GM21526 (cell line): ENCODE data around the gene WWC1.
"Not testable (repeated sequence)": the region's sequence is repeated elsewhere in the genome, so short reads cannot be mapped to it uniquely, and the experiment has no call there.

Source experiments
- ATAC-seq: cut with Tn5 transposase; IDR thresholded peaks from one replicate; pipeline ENCODE4 v1.9.1; 2021; ENCODE audit warnings: moderate library complexity; ENCODE audit not compliant: unreplicated experiment, low FRiP score

The WWC1 gene

DNA sequence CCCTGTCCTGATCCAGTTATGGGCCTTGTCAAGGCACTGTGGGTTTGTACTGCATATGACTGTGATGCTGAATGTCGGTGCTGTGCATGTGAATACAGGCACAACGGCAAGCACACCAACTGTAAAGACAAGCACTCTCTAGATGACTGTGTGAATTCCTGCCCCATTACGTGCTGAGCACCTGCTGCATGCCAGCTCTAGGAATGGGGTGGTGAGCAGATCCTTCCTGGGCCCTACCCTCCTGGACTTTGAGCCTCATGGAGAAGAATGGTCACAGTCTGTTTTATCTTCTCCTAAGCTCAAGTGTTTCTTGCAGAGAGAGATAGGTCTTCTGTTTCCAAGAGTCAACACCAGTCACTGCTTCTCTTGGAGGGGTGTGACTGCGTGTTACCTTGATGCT lies 138.9 kb downstream of the WWC1 start:
- no peak for ATAC-seq

DNA sequence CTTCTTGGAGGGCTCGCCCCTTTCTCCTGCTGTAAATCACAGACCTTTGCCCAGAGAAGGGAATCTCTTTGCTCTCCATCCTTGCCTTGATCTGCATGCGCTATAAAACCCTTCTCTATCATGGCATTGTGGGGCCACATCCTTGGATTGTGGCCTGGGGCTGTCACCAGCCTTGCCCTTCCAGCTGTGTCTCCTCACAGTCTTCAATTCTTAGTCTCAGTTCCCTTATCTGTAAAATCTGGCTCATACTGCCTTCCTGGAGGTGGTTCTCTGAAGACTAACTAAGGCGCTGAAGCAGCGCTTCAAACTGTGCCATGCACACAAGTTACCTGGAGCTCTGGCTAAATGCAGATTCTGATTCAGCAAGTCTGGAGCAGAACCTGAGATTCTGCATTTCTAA lies 141.5 kb downstream of the WWC1 start:
- no peak for ATAC-seq

DNA sequence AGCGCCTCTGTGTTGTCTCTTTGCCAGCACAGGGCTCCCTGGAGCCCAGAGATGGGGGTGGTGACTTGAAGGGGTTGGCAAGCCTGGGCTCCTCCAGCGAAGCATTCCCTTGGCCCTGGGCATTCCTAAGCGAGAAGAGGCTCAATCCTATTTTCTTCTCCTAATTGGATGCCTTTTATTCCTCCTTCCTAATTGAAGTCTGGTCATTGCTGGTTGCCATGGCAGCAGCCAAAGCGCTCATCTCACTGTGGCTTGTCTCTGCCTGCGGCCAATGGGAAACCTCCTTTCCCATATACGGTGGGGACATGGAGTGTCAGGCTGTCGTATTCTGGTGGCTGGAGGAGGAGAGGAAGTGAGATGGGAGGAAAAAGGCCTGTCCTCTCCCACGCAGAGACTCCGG lies 142.6 kb downstream of the WWC1 start:
- ATAC-seq: no peak

DNA sequence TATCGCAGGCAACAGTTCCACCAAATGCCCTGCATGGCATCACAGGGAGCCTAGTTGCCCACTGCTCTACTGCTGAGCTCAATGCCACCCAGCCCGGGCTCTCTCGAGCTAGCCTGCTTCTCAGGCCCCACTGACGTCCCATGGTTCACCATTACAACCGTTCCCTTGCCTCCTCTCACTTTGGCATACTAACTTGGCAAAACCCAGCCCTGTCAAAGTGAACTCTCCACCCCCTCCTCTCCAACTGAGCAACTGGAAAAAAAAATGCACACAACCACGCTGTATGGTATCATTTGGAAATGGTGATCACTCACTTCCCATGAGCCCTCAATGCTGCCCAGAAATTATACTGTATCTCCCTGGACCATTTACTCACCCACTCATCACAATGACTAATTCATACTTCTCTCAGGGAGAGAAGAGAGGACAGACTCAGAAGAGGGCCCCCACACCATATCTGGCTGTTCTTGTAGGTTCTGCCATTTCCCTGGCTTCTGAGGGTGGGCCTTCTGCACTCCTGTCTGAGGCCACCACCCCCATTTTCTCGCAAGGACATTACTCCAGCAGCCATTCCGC lies 143.4 kb downstream of the WWC1 start:
- no peak for ATAC-seq

DNA sequence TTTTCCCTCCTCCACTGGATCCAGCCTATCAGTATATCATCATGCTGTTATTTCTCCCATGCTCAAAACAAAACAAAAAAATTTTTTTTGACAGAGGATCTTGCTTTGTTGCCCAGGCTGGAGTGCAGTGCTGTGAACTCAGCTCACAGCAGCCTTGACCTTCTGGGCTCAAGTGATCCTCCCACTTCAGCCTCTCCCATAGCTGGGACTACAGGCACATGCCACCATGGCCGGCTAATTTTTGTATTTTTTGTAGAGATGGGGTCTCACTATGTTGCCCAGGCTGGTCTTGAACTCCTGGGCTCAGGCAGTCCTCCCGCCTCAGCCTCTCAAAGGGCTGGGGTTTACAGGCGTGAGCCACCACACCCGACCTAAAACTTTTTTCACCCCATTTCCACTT lies 143.9 kb downstream of the WWC1 start:
- not testable (repeated sequence) for ATAC-seq

DNA sequence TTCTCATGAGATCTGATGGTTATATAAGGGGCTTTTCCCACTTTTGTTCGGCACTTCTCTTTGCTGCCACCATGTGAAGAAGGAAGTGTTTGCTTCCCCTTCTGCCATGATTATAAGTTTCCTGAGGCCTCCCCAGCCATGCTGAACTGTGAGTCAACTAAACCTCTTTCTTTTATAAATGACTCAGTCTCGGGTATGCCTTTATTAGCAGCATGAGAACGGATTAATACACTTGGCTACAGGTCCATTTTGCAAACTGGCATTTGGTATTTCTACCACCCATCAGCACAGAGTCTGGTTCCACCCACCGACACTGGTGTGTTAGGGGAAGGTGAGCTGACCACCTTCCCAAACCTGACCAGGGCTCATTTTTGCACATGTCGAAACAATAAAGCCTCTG lies 146.9 kb downstream of the WWC1 start:
- ATAC-seq: no peak

DNA sequence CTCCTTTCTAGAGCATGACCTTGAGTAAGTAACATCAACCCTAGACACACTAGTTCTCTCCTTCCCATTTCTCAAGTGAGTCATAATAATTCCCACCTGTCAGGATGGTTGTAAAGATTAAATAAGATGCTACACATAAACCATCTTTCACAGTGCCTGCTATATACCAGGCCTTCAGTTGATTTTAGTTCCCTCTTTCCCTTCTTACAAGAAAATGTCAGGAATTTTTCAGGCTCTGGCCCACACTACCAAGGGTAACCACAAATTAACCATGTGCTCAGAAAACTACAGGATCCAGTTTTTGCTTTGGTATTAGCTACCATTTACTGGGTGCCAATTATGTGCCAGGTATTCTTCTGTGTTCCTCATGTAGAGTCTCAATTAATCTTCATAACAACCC lies 152.1 kb downstream of the WWC1 start:
- no peak for ATAC-seq

DNA sequence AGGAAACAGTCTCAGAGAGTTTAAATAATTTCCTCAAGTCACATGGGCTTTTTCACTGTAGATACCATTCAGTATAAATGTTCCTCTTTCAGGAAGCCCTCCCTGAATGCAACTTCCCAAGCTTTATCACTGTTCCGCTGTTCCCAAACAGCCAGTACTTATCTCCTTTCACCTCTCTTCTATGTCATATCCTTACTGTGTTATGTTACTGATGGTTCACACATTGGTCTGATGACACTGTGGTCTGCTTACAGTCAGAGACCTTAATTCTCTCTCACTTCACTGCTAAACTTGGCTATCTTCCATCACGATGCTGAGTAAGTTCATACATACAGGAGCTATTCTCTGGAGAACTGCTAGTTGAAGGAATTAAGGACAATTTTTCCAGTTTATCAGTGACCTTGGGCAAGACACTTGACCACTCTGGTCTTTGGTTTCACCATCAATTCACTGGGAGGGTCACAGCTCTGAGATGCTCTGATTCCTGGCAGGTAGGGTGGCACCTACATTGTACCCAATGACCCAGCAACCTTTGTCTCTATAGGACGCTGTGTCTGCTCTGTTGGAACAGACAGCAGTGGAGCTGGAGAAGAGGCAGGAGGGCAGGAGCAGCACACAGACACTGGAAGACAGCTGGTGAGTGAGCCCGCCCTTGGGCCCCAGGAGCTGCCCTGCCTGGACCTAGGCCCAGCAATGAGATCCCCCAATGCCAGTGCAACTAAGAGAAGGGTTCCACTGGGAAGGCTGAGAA lies 152.7 kb downstream of the WWC1 start:
- ATAC-seq: no peak

DNA sequence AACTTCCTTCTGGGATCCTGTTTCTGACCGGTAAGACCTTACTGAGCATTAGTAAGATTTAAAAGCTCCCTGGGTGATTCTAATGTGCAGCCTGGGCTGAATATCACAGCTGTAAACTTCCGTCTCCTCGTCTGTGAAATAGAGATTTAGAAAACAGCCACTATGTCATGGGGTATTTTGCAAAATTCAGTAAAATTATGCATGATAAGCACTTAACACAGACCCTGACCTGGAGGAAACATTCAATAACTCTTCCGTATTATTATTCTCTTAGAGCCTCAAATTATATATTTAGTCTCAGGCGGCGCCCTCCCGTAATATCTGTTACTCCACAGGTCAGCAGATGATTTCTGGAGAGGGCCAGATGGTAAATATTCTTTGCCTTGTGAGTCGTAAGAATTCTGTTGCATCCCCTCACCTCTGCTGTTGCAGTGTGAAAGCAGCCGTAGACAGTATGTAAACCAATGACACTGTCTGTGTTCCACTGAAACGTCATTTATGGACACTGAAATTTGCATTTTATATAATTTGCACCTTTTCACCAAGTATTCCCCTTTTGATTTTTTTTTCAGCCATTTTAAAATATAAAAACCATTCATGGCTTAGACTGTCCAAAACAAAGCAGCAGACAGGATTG lies 155.7 kb downstream of the WWC1 start:
- no peak for ATAC-seq

DNA sequence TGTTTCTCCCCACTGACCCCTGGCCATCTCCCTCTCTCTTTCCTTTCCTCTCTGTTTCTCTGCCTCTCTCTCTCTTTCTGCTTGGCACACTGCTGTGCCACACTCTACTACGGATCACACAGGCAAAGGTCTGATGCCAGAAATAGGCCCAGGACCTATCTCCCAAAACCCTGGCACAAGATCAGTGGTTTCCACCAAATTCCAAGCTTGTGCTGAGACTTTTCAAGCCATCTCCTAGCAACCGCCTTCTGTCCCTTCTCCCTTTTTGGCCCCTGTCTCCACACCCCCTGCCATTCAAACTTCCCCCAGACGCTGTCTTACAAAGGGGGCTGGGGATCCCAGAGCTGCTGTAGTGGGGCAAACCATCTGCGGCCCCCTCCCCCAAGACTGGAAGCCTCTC lies 156.4 kb downstream of the WWC1 start:
- no peak for ATAC-seq

DNA sequence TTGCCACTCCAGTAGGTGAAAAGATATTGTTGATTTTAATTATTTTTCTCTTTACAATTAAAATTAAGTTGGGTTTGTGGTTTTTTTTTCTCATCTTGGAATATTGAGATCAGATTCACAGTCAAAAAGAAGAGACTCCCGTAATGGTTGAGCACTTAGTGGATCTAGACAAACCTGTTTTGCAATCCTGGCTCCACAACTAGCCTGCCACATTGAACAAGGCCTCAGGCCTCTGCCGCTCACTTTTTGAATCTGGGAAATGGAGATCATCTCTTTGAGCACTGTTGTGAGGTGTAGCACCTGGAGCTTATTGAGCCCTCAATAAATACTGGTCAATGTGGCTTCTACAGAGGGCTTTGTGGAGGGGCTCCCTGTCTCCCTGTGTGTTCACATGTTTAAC lies 157.7 kb downstream of the WWC1 start:
- no peak for ATAC-seq

DNA sequence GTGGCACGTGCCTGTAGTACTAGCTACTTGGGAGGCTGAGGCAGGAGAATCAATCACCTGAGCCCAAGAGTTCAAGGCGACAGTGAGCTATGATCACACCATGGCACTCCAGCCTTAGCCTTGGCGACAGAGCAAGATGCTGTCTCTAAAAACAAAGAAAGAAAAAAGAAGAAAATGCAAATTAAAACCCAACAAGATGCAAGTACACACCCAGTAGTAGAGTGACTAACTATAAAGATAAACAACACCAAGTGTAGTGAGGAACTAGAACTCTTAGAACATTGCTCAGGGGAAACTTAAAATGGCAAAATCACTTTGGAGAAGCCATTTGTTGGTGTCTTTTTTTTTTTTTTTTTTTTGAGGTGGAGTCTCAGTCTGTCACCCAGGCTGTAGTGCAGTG lies 160.1 kb downstream of the WWC1 start:
- no peak for ATAC-seq

DNA sequence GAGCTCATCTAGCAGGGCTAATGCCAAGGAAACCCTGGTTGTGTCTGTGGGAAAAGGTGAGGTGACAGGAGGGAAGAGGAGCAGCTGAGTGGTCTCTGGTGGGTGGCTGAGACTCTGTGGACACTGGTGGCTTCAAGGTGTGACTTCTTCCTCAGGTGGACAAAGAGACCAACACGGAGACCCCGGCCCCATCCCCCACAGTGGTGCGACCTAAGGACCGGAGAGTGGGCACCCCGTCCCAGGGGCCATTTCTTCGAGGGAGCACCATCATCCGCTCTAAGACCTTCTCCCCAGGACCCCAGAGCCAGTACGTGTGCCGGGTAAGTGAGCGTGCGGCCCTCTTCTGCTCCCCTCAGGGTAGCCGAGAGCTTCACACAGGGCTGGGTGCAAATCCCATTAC lies 163.8 kb downstream of the WWC1 start:
- no peak for ATAC-seq

DNA sequence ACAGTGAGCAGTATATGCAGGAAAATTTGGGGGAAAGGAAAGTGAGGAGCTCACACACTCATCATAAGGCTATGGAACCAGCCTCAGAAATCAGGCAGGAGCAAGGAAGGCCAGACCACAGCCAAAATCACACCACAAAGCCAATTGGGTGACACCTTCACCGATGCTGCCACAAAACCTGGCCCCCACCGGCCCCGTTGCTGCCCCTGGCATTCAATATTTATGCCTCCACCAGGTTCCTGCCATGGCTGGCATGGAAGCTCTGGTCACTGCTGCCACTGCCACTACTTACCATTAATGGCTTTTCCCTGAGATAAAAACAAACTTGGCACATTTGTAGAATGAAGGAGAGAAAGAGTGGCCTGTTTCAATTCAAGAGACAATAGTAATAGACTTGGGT lies 166.1 kb downstream of the WWC1 start:
- no peak for ATAC-seq

DNA sequence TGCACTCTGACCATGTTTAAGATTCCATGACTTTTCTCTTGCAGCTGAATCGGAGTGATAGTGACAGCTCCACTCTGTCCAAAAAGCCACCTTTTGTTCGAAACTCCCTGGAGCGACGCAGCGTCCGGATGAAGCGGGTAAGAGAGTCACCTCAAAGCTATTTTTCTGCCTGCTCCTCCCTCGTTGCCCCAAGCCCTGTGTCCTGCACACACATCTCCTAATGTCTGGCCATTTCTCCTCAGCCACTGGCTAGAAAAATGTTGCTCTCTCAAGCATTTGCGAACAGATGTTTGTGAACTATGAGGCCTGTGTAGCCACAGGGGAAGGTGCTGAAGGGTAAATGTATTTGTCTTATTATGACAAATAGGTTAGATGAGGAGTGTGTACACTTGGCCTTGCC lies 169.2 kb downstream of the WWC1 start:
- ATAC-seq: no peak

DNA sequence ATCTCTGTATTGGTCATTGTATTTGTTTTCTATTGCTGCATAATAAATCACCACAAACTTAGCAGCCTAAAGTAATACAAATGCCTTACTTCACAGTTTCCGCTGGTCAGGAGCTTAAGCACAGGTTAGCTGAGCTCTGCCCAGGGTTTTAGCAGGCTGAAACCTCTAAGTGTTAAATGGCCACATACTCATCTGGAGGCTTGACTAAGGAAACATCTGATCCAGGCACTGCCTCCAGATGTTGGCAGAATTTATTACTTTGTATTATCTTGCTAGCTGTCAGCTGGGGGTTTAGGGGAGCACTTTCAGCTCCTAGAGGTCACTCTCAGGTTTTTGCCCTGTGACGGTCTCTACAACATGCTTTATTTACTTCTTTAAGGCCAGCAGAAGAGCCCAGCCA lies 171.6 kb downstream of the WWC1 start:
- no peak for ATAC-seq

DNA sequence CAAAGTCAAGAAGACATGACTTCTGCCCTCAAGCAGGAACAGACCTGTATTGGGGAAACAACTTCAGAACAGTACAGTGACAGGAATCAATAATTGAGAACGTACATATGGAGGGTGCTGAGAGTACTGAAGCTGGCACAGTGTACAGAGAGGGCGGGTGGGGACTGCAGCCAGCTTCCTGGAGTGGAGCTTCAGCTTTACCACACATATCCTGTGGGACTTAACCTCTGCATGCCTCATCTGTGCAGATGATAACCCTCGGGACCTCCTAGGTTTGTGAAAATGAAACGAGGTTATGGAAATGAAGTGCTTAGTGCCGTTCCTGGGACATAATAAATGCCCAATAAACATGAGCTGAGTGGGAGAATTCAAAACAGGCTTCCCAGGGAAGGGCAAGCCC lies 172.8 kb downstream of the WWC1 start:
- ATAC-seq: no peak

DNA sequence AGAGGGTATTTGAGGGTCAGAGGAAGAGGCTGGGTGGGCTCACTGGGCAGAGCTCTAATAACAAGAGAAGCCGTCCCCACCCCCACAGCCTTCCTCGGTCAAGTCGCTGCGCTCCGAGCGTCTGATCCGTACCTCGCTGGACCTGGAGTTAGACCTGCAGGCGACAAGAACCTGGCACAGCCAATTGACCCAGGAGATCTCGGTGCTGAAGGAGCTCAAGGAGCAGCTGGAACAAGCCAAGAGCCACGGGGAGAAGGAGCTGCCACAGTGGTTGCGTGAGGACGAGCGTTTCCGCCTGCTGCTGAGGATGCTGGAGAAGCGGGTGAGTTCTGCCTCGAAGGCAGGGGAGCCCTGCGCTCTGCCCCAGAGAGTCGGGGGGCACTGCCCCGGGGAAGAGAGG lies 173.2 kb downstream of the WWC1 start:
- ATAC-seq: no peak

DNA sequence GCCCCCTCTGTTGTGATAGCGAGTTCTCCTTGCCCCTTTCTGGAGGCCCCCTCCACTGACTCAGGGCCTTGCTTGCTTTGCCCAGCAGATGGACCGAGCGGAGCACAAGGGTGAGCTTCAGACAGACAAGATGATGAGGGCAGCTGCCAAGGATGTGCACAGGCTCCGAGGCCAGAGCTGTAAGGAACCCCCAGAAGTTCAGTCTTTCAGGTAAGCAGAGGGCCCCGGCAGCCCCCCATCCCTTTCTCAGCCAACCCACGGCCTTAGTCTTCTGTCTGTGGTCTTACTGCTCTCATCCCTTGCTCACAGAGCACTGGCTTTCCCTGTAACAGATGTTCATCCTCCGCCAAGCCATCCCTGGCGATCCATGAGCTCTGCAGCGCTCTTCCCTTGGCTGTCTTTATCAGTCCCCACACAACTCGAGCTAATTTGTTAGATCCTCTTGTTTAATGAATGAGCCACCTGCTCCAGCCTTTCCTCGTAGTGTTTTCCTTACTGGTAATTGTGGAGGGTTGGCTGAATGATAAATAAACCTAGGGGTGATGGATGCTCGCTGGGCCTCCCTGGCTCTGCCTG lies 176.4 kb downstream of the WWC1 start:
- ATAC-seq: no peak

DNA sequence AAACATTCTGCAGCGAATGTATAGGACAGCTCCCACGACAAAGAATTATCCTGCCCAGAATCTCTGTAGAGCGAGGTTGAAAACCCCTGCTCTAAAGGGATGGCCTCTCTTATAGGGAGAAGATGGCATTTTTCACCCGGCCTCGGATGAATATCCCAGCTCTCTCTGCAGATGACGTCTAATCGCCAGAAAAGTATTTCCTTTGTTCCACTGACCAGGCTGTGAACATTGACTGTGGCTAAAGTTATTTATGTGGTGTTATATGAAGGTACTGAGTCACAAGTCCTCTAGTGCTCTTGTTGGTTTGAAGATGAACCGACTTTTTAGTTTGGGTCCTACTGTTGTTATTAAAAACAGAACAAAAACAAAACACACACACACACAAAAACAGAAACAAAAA lies 177.4 kb downstream of the WWC1 start:
- no peak for ATAC-seq

DNA sequence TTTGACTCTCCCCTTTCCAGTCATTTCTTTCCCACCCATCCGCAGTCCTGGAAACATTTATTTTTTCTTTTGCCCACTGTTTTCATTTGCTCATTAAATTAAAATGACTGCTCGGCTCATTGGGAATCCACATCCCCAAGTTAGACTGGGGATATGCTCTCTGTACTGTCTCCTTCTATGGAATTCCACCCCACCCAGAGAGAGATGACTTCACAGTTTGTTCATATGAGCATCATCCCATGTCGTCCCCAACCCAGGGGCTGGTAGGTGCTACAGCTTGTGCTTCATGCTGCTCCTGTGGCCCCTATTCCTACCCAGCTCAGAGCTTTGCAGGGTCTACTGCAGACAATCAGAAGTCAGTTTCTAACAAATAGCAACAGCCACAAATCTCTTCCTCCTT lies 178.4 kb downstream of the WWC1 start:
- no peak for ATAC-seq

DNA sequence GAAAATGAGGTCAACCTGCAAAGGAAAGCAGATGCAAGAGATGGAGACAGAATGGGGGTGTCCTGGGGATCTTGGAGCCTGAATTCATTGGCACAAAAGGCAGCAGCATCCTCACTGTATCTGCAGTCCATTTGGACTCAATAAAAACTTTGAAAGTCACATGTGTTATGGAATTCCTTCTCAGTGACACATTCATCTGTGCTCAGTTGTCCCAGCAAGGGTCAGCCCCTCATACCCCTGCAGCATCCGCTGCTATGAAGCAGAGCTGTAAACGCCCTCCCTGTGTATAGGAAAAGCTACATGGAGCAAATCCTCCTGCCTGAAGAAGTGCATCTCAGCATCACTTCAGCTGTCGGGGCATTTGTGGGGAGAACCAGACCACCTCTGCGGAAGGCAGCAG lies 180.3 kb downstream of the WWC1 start:
- ATAC-seq: no peak
